Measurements from ENCODE around the gene VSIG10L.
A peak's percentile ranks its signal among the peaks of the same experiment; 100 is the strongest.

VSIG10L gene

GRCh38 chr19:51341976-51342580 is at the start of gene VSIG10L:
Gene VSIG10L, minus strand, starts transcription at chr19:51342139. Its CDS starts 15 bp downstream, at chr19:51342124.
- Histone ChIP-seq H3K27me3 (ENCODE audit: control insufficient read depth, insufficient read depth, low read length) (peaks cover 6% of the 10 kb centered on the region), H3K4me1 (ENCODE audit: control insufficient read depth, insufficient read depth, low read length) (peaks cover 8% of the 10 kb centered on the region), H3K9me3 (ENCODE audit: control insufficient read depth, low read length) (no peaks in the 10 kb centered on the region), H3K9ac (ENCODE audit: low read length) (no peak within 1 kb of the TSS), H3K4me3 (ENCODE audit: low read length) (no peak within 1 kb of the TSS), H3K36me3 (ENCODE audit: control insufficient read depth, insufficient read depth, low read length) (no peaks in the 10 kb centered on the region)

GRCh38 chr19:51391073-51391611 is 49.2 kb upstream of the VSIG10L start:
- H3K36me3 ChIP-seq (ENCODE audit: control insufficient read depth, insufficient read depth, low read length) = no peaks in the 10 kb centered on the region
- peaks cover 9% of the 10 kb centered on the region for H3K4me1 ChIP-seq (ENCODE audit: control insufficient read depth, insufficient read depth, low read length)
- peak overlapping the region; percentile 20 for H3K9ac ChIP-seq (ENCODE audit: low read length)
- no peaks in the 10 kb centered on the region for H3K9me3 ChIP-seq (ENCODE audit: control insufficient read depth, low read length)
- no peak overlapping the region for H3K4me3 ChIP-seq (ENCODE audit: low read length)
- no peaks in the 10 kb centered on the region for H3K27me3 ChIP-seq (ENCODE audit: control insufficient read depth, insufficient read depth, low read length)

- Histone ChIP-seq H3K4me3 (ENCODE audit: low read length) (no peak overlapping the region), H3K4me1 (ENCODE audit: control insufficient read depth, insufficient read depth, low read length) (peaks cover 4% of the 10 kb centered on the region), H3K9me3 (ENCODE audit: control insufficient read depth, low read length) (no peaks in the 10 kb centered on the region), H3K9ac (ENCODE audit: low read length) (no peak overlapping the region), H3K27me3 (ENCODE audit: control insufficient read depth, insufficient read depth, low read length) (no peaks in the 10 kb centered on the region), H3K36me3 (ENCODE audit: control insufficient read depth, insufficient read depth, low read length) (no peaks in the 10 kb centered on the region)
Observed at GRCh38 chr19:51389143-51389542, 47.2 kb upstream of the VSIG10L start.

GRCh38 chr19:51387924-51388389 is 46.0 kb upstream of the VSIG10L start, which contains the start of gene LIM2:
Gene LIM2, minus strand, starts transcription at chr19:51387974. Its CDS starts 531 bp downstream, at chr19:51387443.
- no peaks in the 10 kb centered on the region for H3K9me3 ChIP-seq (ENCODE audit: control insufficient read depth, low read length)
- H3K27me3 ChIP-seq (ENCODE audit: control insufficient read depth, insufficient read depth, low read length) = no peaks in the 10 kb centered on the region
- no peak within 1 kb of the TSS for H3K9ac ChIP-seq (ENCODE audit: low read length)
- no peaks in the 10 kb centered on the region for H3K4me1 ChIP-seq (ENCODE audit: control insufficient read depth, insufficient read depth, low read length)
- H3K4me3 ChIP-seq (ENCODE audit: low read length) = no peak within 1 kb of the TSS
- H3K36me3 ChIP-seq (ENCODE audit: control insufficient read depth, insufficient read depth, low read length) = no peaks in the 10 kb centered on the region

GRCh38 chr19:51386882-51387520 is 45.1 kb upstream of the VSIG10L start:
- H3K4me3 ChIP-seq (ENCODE audit: low read length) = no peak overlapping the region
- H3K4me1 ChIP-seq (ENCODE audit: control insufficient read depth, insufficient read depth, low read length) = no peaks in the 10 kb centered on the region
- H3K36me3 ChIP-seq (ENCODE audit: control insufficient read depth, insufficient read depth, low read length) = no peaks in the 10 kb centered on the region
- no peaks in the 10 kb centered on the region for H3K9me3 ChIP-seq (ENCODE audit: control insufficient read depth, low read length)
- no peak overlapping the region for H3K9ac ChIP-seq (ENCODE audit: low read length)
- no peaks in the 10 kb centered on the region for H3K27me3 ChIP-seq (ENCODE audit: control insufficient read depth, insufficient read depth, low read length)

- Histone ChIP-seq H3K4me3 (ENCODE audit: low read length) (no peak overlapping the region), H3K36me3 (ENCODE audit: control insufficient read depth, insufficient read depth, low read length) (no peaks in the 10 kb centered on the region), H3K4me1 (ENCODE audit: control insufficient read depth, insufficient read depth, low read length) (no peaks in the 10 kb centered on the region), H3K27me3 (ENCODE audit: control insufficient read depth, insufficient read depth, low read length) (no peaks in the 10 kb centered on the region), H3K9ac (ENCODE audit: low read length) (no peak overlapping the region), H3K9me3 (ENCODE audit: control insufficient read depth, low read length) (no peaks in the 10 kb centered on the region)
Observed at GRCh38 chr19:51382004-51382403, 40.1 kb upstream of the VSIG10L start.

GRCh38 chr19:51380379-51380778 is 38.4 kb upstream of the VSIG10L start:
- Histone ChIP-seq H3K4me1 (ENCODE audit: control insufficient read depth, insufficient read depth, low read length) (no peaks in the 10 kb centered on the region), H3K9ac (ENCODE audit: low read length) (no peak overlapping the region), H3K9me3 (ENCODE audit: control insufficient read depth, low read length) (no peaks in the 10 kb centered on the region), H3K4me3 (ENCODE audit: low read length) (no peak overlapping the region), H3K36me3 (ENCODE audit: control insufficient read depth, insufficient read depth, low read length) (no peaks in the 10 kb centered on the region), H3K27me3 (ENCODE audit: control insufficient read depth, insufficient read depth, low read length) (no peaks in the 10 kb centered on the region)

GRCh38 chr19:51377422-51377821 is 35.5 kb upstream of the VSIG10L start:
- H3K9ac ChIP-seq (ENCODE audit: low read length) = no peak overlapping the region
- no peaks in the 10 kb centered on the region for H3K9me3 ChIP-seq (ENCODE audit: control insufficient read depth, low read length)
- H3K4me1 ChIP-seq (ENCODE audit: control insufficient read depth, insufficient read depth, low read length) = no peaks in the 10 kb centered on the region
- H3K27me3 ChIP-seq (ENCODE audit: control insufficient read depth, insufficient read depth, low read length) = no peaks in the 10 kb centered on the region
- no peaks in the 10 kb centered on the region for H3K36me3 ChIP-seq (ENCODE audit: control insufficient read depth, insufficient read depth, low read length)
- no peak overlapping the region for H3K4me3 ChIP-seq (ENCODE audit: low read length)

GRCh38 chr19:51375504-51376221 is 33.7 kb upstream of the VSIG10L start:
- Histone ChIP-seq H3K9me3 (ENCODE audit: control insufficient read depth, low read length) (no peaks in the 10 kb centered on the region), H3K4me1 (ENCODE audit: control insufficient read depth, insufficient read depth, low read length) (no peaks in the 10 kb centered on the region), H3K4me3 (ENCODE audit: low read length) (no peak overlapping the region), H3K27me3 (ENCODE audit: control insufficient read depth, insufficient read depth, low read length) (no peaks in the 10 kb centered on the region), H3K36me3 (ENCODE audit: control insufficient read depth, insufficient read depth, low read length) (no peaks in the 10 kb centered on the region), H3K9ac (ENCODE audit: low read length) (no peak overlapping the region)

GRCh38 chr19:51372649-51373504 is 30.9 kb upstream of the VSIG10L start, which contains the start of gene NKG7:
Gene NKG7, minus strand, starts transcription at chr19:51372654. Its CDS starts 119 bp downstream, at chr19:51372535.
- Histone ChIP-seq H3K9ac (ENCODE audit: low read length) (no peak within 1 kb of the TSS), H3K4me3 (ENCODE audit: low read length) (no peak within 1 kb of the TSS)

GRCh38 chr19:51372021-51372648 is 30.2 kb upstream of the VSIG10L start:
- Histone ChIP-seq H3K4me1 (ENCODE audit: control insufficient read depth, insufficient read depth, low read length) (peaks cover 7% of the 10 kb centered on the region), H3K4me3 (ENCODE audit: low read length) (no peak overlapping the region), H3K36me3 (ENCODE audit: control insufficient read depth, insufficient read depth, low read length) (no peaks in the 10 kb centered on the region), H3K9ac (ENCODE audit: low read length) (no peak overlapping the region), H3K27me3 (ENCODE audit: control insufficient read depth, insufficient read depth, low read length) (no peaks in the 10 kb centered on the region), H3K9me3 (ENCODE audit: control insufficient read depth, low read length) (no peaks in the 10 kb centered on the region)

More at GRCh38 chr19:51372649-51373504, 30.9 kb upstream of the VSIG10L start, which contains the start of gene NKG7:
- Histone ChIP-seq H3K36me3 (ENCODE audit: control insufficient read depth, insufficient read depth, low read length) (no peaks in the 10 kb centered on the region), H3K9me3 (ENCODE audit: control insufficient read depth, low read length) (no peaks in the 10 kb centered on the region), H3K27me3 (ENCODE audit: control insufficient read depth, insufficient read depth, low read length) (no peaks in the 10 kb centered on the region), H3K4me1 (ENCODE audit: control insufficient read depth, insufficient read depth, low read length) (peaks cover 7% of the 10 kb centered on the region)
